HepG2 (cell line): ENCODE measurements around the gene APC2. TPM values are rescaled to one million over a fixed set of nuclear protein-coding genes. Genes with fewer than 3 reads are reported as not detected.

Experiments used
- ARNT ChIP-seq: fragments of 450-650 bp; IDR thresholded peaks from 2 replicates; pipeline ENCODE4 v1.6.1; 2017
- CSRNP1 ChIP-seq: sonication (generic); formaldehyde crosslinking; IDR thresholded peaks from 2 replicates; pipeline ENCODE4 v1.8.1; 2023; ENCODE audit warnings: mild to moderate bottlenecking, missing genetic modification reagents
- E2F5 ChIP-seq: sonication (generic); formaldehyde crosslinking; conservative IDR thresholded peaks from 2 replicates; pipeline ENCODE4 v1.4.0; 2020; ENCODE audit warnings: missing genetic modification reagents
- IRF1 ChIP-seq: sonication (generic); formaldehyde crosslinking; IDR thresholded peaks from 2 replicates; pipeline ENCODE4 v1.4.0; 2020; ENCODE audit warnings: low read depth, mild to moderate bottlenecking, missing genetic modification reagents
- MXI1 ChIP-seq: IDR thresholded peaks from 3 replicates; pipeline ENCODE4 v1.6.1; 2012; ENCODE audit warnings: low read depth, low read length, inconsistent platforms, borderline replicate concordance
- MYC ChIP-seq: sonication (generic); formaldehyde crosslinking; IDR thresholded peaks from 2 replicates; pipeline ENCODE4 v1.9.0; 2021; ENCODE audit warnings: missing genetic modification reagents, borderline replicate concordance
- PHF8 ChIP-seq: sonication (generic); formaldehyde crosslinking; IDR thresholded peaks from 2 replicates; pipeline ENCODE4 v1.5.0; 2020; ENCODE audit warnings: missing genetic modification reagents
- RCOR2 ChIP-seq: IDR thresholded peaks from 2 replicates; pipeline ENCODE4 v1.6.1; 2016; ENCODE audit warnings: missing biosample characterization, missing genetic modification reagents
- SNAPC5 ChIP-seq: sonication (generic); formaldehyde crosslinking; IDR thresholded peaks from 2 replicates; pipeline ENCODE4 v1.8.1; 2023; ENCODE audit warnings: mild to moderate bottlenecking, missing genetic modification reagents, borderline replicate concordance
- SRF ChIP-seq: IDR thresholded peaks from 2 replicates; pipeline ENCODE4 v1.6.1; 2011; ENCODE audit warnings: mild to moderate bottlenecking, low read depth, low read length, moderate library complexity
- STAG1 ChIP-seq: sonication (generic); formaldehyde crosslinking; IDR thresholded peaks from 2 replicates; pipeline ENCODE4 v1.4.0; 2020; ENCODE audit warnings: missing genetic modification reagents
- THAP8 ChIP-seq: sonication (generic); formaldehyde crosslinking; IDR thresholded peaks from 2 replicates; pipeline ENCODE4 v1.5.1; 2020; ENCODE audit warnings: missing genetic modification reagents, mild to moderate bottlenecking, borderline replicate concordance
- ZC3H4 ChIP-seq: sonication (generic); formaldehyde crosslinking; IDR thresholded peaks from 2 replicates; pipeline ENCODE4 v1.4.0; 2020; ENCODE audit warnings: missing genetic modification reagents, borderline replicate concordance
- ZFP1 ChIP-seq: IDR thresholded peaks from 2 replicates; pipeline ENCODE4 v1.6.1; 2016
- ZNF10 ChIP-seq: sonication (generic); formaldehyde crosslinking; IDR thresholded peaks from 2 replicates; pipeline ENCODE4 v1.4.0; 2020; ENCODE audit warnings: mild to moderate bottlenecking, low read depth, missing genetic modification reagents, borderline replicate concordance
- ZNF333 ChIP-seq: sonication (generic); formaldehyde crosslinking; IDR thresholded peaks from 2 replicates; pipeline ENCODE4 v1.4.0; 2020; ENCODE audit warnings: mild to moderate bottlenecking, missing genetic modification reagents, borderline replicate concordance
- ZNF547 ChIP-seq: sonication (generic); formaldehyde crosslinking; IDR thresholded peaks from 2 replicates; pipeline ENCODE4 v1.5.1; 2020; ENCODE audit warnings: mild to moderate bottlenecking, missing genetic modification reagents
- ZNF597 ChIP-seq: sonication (generic); formaldehyde crosslinking; IDR thresholded peaks from 2 replicates; pipeline ENCODE4 v1.5.0; 2020; ENCODE audit warnings: missing genetic modification reagents
- ZNF615 ChIP-seq: sonication (generic); formaldehyde crosslinking; IDR thresholded peaks from 2 replicates; pipeline ENCODE4 v1.5.0; 2020; ENCODE audit warnings: mild to moderate bottlenecking, missing genetic modification reagents, borderline replicate concordance
- ZNF777 ChIP-seq: sonication (generic); formaldehyde crosslinking; IDR thresholded peaks from 2 replicates; pipeline ENCODE4 v1.4.0; 2020; ENCODE audit warnings: missing genetic modification reagents
- ZNF788 ChIP-seq: sonication (generic); formaldehyde crosslinking; IDR thresholded peaks from 2 replicates; pipeline ENCODE4 v1.5.0; 2020; ENCODE audit warnings: mild to moderate bottlenecking, missing genetic modification reagents, borderline replicate concordance
- ZXDC ChIP-seq: sonication (generic); formaldehyde crosslinking; IDR thresholded peaks from 2 replicates; pipeline ENCODE4 v1.5.0; 2020; ENCODE audit warnings: mild to moderate bottlenecking, missing genetic modification reagents
- polyA plus RNA-seq, 8 experiments: library from polyadenylated mRNA; depleted of rRNA in 3 of 8; stranded (reverse) in 7 of 8; unstranded in 1 of 8; fragments of >200 nt; fragmentation: Illumina TruSeq in 4 of 8; extraction: Trizol in 4 of 8; gene quantifications; 2 replicates each; pipeline versions ENCODE4 v1.2.1 to v1.2.3, GENCODE V29; 2011 to 2016; ENCODE audit warnings: low read depth in 4 of 8, missing spikeins in 1 of 8, mixed read lengths in 1 of 8; ENCODE audit not compliant: insufficient read depth in 1 of 8
- total RNA-seq, 5 experiments: library from RNA; depleted of rRNA; stranded (reverse); fragments of >200 nt; fragmentation: Illumina TruSeq; extraction: Trizol; gene quantifications; 2 replicates each; pipeline ENCODE4 v1.2.3, GENCODE V29; 2016; ENCODE audit warnings: low read depth in 1 of 5

Gene APC2
- total and polyA plus RNA-seq, 2 of the 13 experiments (the other 11 are each of a cell fraction or from before 2014, with no cell fraction given) = 0.08 to 0.22 TPM

GRCh38 chr19:1446713-1447481 is 3.0 kb upstream of the APC2 start (continued):
- TF ChIP-seq IRF1 (CRISPR knock-in tag) (no peak), ZNF10 (CRISPR knock-in tag) (no peak), ZNF597 (CRISPR knock-in tag) (no peak), ZFP1 (CRISPR knock-in tag) (no peak), ZNF788 (CRISPR knock-in tag) (no peak), SNAPC5 (no peak), PHF8 (CRISPR knock-in tag) (no peak), MXI1 (peak; percentile 45; the same call in 1 of the 3 replicates), THAP8 (CRISPR knock-in tag) (no peak), ARNT (no peak), E2F5 (CRISPR knock-in tag) (0 out of 2 replicates have a peak, but pooled peaks have one; percentile 21), SRF (no peak), ZNF333 (CRISPR knock-in tag) (no peak), STAG1 (no peak), MYC (CRISPR knock-in tag) (no peak), RCOR2 (CRISPR knock-in tag) (no peak), ZNF615 (CRISPR knock-in tag) (no peak), ZXDC (CRISPR knock-in tag) (no peak), ZNF777 (CRISPR knock-in tag) (no peak), CSRNP1 (no peak), ZC3H4 (CRISPR knock-in tag) (no peak), ZNF547 (CRISPR knock-in tag) (peak; percentile 60)
